Measurements from ENCODE around the gene PARD3B. TPM values are rescaled to one million over a fixed set of nuclear protein-coding genes. Genes with fewer than 3 reads are reported as not detected.

PARD3B gene
- total and polyA plus RNA-seq, 2 of the 13 experiments (the other 11 are each of a cell fraction or from before 2014, with no cell fraction given) = 0.71 to 2.3 TPM

- TF ChIP-seq TBX2 (CRISPR knock-in tag; IDR thresholded peaks at IDR 0.05; ENCODE audit: borderline replicate concordance) (peak; percentile 91), ISL2 (CRISPR knock-in tag; IDR thresholded peaks at IDR 0.05) (peak; percentile 83), ZHX1 (CRISPR knock-in tag; IDR thresholded peaks at IDR 0.05; ENCODE audit: low read depth) (peak; percentile 56; the same call in 1 of the 2 replicates), SAP130 (CRISPR knock-in tag; IDR thresholded peaks at IDR 0.05; ENCODE audit: low read depth) (peak; percentile 73), PATZ1 (CRISPR knock-in tag; IDR thresholded peaks at IDR 0.05) (peak; percentile 41; the same call in 1 of the 2 replicates), SKI (IDR thresholded peaks at IDR 0.05; ENCODE audit: partially characterized antibody) (peak; percentile 61), EP300 (IDR thresholded peaks at IDR 0.05; ENCODE audit: low read depth in 2 of 2, low read length in 2 of 2) (peak; percentile 51 to 94; a peak in 2 of 4 replicates), EP300 (CRISPR knock-in tag; IDR thresholded peaks at IDR 0.05; ENCODE audit: borderline replicate concordance) (peak; percentile 94), ZNF816 (CRISPR knock-in tag; IDR thresholded peaks at IDR 0.05; ENCODE audit: borderline replicate concordance) (0 out of 2 replicates have a peak, but pooled peaks have one; percentile 31), SNAI1 (CRISPR knock-in tag; IDR thresholded peaks at IDR 0.05; ENCODE audit: borderline replicate concordance) (no peak), ZGPAT (CRISPR knock-in tag; IDR thresholded peaks at IDR 0.05) (peak; percentile 56; the same call in 1 of the 2 replicates), ZBTB42 (CRISPR knock-in tag; IDR thresholded peaks at IDR 0.05) (no peak), ZNF275 (CRISPR knock-in tag; IDR thresholded peaks at IDR 0.05; ENCODE audit: borderline replicate concordance) (no peak), REPIN1 (CRISPR knock-in tag; IDR thresholded peaks at IDR 0.05; ENCODE audit: borderline replicate concordance, low read depth) (no peak), NFE2L2 (IDR thresholded peaks at IDR 0.05; ENCODE audit: low read length) (peak; percentile 83), TCF7 (IDR thresholded peaks at IDR 0.05; ENCODE audit: low read depth) (peak; percentile 89), HDAC1 (CRISPR knock-in tag; IDR thresholded peaks at IDR 0.05) (peak; percentile 56), SRSF9 (IDR thresholded peaks at IDR 0.05; ENCODE audit: borderline replicate concordance, insufficient read depth, low read depth, low read length, poor library complexity, severe bottlenecking) (no peak), ZNF740 (CRISPR knock-in tag; IDR thresholded peaks at IDR 0.05) (no peak), ZNF503 (CRISPR knock-in tag; IDR thresholded peaks at IDR 0.05) (peak; percentile 59; the same call in 1 of the 2 replicates)
Observed at GRCh38 chr2:205273627-205274026, 728.4 kb downstream of the PARD3B start (continued).

Measured in HepG2 (cell line).